Measurements from ENCODE around the gene AMPH.

DNA sequence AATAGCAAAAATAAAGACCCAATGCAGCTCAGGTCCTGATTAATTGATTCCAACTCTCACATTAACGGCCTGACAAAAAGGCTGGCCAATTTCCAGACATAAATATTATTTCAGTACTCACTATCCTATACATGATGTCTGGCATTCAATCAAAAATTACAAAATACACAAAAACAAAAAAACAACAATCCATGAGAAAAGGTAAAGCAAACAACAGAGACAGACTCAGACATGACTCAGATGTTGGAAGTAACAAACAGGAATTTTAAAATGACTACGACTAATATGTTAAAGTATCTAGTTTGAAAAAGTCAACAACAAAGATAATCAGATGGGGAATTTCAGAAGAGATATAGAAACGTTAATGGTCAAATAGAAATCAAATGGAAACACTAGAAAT is 152.8 kb downstream of the AMPH start:
- TF ChIP-seq, protein P1, sequence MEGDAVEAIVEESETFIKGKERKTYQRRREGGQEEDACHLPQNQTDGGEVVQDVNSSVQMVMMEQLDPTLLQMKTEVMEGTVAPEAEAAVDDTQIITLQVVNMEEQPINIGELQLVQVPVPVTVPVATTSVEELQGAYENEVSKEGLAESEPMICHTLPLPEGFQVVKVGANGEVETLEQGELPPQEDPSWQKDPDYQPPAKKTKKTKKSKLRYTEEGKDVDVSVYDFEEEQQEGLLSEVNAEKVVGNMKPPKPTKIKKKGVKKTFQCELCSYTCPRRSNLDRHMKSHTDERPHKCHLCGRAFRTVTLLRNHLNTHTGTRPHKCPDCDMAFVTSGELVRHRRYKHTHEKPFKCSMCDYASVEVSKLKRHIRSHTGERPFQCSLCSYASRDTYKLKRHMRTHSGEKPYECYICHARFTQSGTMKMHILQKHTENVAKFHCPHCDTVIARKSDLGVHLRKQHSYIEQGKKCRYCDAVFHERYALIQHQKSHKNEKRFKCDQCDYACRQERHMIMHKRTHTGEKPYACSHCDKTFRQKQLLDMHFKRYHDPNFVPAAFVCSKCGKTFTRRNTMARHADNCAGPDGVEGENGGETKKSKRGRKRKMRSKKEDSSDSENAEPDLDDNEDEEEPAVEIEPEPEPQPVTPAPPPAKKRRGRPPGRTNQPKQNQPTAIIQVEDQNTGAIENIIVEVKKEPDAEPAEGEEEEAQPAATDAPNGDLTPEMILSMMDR (optimal IDR thresholded peaks at IDR 0.05 in 1 of 3, IDR thresholded peaks at IDR 0.05 in 1 of 3, conservative IDR thresholded peaks at IDR 0.05 in 1 of 3; ENCODE audit: extremely low read depth in 1 of 3, insufficient read depth in 2 of 3, low read length in 3 of 3): no peak
- TF ChIP-seq EZH2 (IDR thresholded peaks at IDR 0.05; ENCODE audit: low read length): no peak
